Measurements from ENCODE around the gene CACNA2D1.

DNA sequence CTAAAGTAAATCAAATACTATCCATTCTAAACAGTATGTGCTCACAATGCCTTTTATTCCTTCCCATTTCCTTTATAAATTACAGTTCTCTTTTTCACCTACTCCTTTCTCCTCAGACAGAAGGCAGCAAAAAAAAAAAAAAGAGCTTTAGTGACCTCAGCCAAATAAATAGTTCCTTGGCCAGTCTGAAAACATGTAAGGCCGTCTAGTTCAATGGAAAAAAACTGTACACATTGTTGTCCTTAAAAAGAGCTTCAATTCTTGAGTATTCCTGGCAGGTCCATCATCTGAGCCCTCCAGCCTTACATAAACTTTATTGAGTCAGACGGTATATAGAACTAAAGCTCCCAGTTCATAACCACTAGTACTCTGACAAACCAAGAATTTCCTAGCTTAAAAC, 185.4 kb downstream of the CACNA2D1 start:
- TF ChIP-seq U2AF2 (optimal IDR thresholded peaks at IDR 0.05; ENCODE audit: low read depth, low read length) (no peak), ZNF699 (CRISPR knock-in tag; IDR thresholded peaks at IDR 0.05; ENCODE audit: insufficient replicate concordance) (no peak), NR2F6 (CRISPR knock-in tag; IDR thresholded peaks at IDR 0.05) (no peak), DMBX1 (CRISPR knock-in tag; IDR thresholded peaks at IDR 0.05; ENCODE audit: borderline replicate concordance) (no peak), EZH2 (IDR thresholded peaks at IDR 0.05; ENCODE audit: borderline replicate concordance, low read depth, low read length) (no peak), LEF1 (IDR thresholded peaks at IDR 0.05) (no peak), GABPB1 (CRISPR knock-in tag; IDR thresholded peaks at IDR 0.05) (no peak)
- TF ChIP-seq, protein P1, sequence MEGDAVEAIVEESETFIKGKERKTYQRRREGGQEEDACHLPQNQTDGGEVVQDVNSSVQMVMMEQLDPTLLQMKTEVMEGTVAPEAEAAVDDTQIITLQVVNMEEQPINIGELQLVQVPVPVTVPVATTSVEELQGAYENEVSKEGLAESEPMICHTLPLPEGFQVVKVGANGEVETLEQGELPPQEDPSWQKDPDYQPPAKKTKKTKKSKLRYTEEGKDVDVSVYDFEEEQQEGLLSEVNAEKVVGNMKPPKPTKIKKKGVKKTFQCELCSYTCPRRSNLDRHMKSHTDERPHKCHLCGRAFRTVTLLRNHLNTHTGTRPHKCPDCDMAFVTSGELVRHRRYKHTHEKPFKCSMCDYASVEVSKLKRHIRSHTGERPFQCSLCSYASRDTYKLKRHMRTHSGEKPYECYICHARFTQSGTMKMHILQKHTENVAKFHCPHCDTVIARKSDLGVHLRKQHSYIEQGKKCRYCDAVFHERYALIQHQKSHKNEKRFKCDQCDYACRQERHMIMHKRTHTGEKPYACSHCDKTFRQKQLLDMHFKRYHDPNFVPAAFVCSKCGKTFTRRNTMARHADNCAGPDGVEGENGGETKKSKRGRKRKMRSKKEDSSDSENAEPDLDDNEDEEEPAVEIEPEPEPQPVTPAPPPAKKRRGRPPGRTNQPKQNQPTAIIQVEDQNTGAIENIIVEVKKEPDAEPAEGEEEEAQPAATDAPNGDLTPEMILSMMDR (IDR thresholded peaks at IDR 0.05 in 2 of 3, conservative IDR thresholded peaks at IDR 0.05 in 1 of 3; ENCODE audit: insufficient read depth in 2 of 3, low read depth in 1 of 3, low read length in 3 of 3), result no peak
- TF ChIP-seq, protein P2, sequence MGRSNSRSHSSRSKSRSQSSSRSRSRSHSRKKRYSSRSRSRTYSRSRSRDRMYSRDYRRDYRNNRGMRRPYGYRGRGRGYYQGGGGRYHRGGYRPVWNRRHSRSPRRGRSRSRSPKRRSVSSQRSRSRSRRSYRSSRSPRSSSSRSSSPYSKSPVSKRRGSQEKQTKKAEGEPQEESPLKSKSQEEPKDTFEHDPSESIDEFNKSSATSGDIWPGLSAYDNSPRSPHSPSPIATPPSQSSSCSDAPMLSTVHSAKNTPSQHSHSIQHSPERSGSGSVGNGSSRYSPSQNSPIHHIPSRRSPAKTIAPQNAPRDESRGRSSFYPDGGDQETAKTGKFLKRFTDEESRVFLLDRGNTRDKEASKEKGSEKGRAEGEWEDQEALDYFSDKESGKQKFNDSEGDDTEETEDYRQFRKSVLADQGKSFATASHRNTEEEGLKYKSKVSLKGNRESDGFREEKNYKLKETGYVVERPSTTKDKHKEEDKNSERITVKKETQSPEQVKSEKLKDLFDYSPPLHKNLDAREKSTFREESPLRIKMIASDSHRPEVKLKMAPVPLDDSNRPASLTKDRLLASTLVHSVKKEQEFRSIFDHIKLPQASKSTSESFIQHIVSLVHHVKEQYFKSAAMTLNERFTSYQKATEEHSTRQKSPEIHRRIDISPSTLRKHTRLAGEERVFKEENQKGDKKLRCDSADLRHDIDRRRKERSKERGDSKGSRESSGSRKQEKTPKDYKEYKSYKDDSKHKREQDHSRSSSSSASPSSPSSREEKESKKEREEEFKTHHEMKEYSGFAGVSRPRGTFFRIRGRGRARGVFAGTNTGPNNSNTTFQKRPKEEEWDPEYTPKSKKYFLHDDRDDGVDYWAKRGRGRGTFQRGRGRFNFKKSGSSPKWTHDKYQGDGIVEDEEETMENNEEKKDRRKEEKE (IDR thresholded peaks at IDR 0.05; ENCODE audit: borderline replicate concordance in 1 of 2, control insufficient read depth in 1 of 2, low read depth in 2 of 2, low read length in 1 of 2), result no peak

Measured in K562 (cell line).